ENCODE data around the gene TPCN1.

TPCN1 gene

DNA sequence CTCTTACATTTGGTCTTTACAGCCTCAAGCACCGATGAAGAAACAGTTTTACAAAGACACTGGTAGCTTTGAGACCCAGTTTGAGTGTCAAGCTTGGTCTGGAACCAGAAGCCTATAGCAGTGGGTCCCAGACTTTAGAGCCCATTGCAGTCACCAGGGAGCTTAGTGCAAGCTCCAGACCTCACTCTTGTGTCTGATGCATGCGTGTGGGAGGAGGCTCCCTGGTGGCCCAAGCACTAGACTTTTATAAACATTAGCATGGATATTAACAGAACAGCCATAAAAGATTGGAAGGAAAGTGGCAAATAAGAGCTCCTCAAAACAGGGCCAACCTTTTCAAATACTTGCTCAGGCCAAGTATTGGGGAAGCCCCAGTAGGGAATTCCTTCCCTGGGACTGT lies 68.1 kb downstream of the TPCN1 start:
- no peak for DNase-seq

GRCh38 chr12:113290506-113290905 lies 69.2 kb downstream of the TPCN1 start:
- no peak for DNase-seq

DNA sequence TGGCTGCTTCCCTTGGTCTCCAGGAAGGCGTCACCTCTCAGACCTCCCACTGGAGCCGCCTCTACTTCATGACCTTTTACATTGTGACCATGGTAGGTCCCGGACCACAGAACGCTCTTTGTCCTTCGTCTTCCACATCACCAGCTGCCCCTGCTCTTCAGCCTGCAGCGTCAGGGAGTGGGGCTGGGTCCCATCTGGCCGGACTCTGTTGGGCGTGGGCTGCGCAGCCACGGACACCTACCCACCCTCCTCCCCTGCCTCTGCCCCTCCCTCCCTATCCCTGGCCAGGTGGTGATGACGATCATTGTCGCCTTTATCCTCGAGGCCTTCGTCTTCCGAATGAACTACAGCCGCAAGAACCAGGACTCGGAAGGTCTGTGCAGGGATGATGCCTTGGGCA lies 70.3 kb downstream of the TPCN1 start:
- no peak for DNase-seq

GRCh38 chr12:113292091-113292490 lies 70.8 kb downstream of the TPCN1 start:
- DNase-seq, result no peak

GRCh38 chr12:113292547-113292946 lies 71.3 kb downstream of the TPCN1 start:
- DNase-seq, result no peak

DNA sequence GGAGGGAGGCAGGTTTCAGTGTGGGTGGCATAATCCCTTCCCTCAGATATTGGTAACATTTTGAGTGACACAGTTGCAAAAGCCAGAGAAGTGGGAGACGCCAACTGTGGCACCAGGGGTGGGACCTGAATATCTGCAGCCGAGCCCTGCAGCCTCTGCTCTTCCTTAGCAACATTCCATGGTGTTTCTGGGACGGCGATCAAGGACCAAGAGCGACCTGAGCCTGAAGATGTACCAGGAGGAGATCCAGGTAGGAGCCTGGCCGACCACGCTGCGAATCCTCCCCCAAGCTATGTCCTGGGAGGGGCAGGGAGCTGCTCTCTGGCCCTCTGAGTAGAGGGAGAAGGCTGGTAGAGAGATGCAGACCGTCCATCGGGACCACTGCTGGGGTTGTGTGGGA lies 71.8 kb downstream of the TPCN1 start:
- no peak for DNase-seq

DNA sequence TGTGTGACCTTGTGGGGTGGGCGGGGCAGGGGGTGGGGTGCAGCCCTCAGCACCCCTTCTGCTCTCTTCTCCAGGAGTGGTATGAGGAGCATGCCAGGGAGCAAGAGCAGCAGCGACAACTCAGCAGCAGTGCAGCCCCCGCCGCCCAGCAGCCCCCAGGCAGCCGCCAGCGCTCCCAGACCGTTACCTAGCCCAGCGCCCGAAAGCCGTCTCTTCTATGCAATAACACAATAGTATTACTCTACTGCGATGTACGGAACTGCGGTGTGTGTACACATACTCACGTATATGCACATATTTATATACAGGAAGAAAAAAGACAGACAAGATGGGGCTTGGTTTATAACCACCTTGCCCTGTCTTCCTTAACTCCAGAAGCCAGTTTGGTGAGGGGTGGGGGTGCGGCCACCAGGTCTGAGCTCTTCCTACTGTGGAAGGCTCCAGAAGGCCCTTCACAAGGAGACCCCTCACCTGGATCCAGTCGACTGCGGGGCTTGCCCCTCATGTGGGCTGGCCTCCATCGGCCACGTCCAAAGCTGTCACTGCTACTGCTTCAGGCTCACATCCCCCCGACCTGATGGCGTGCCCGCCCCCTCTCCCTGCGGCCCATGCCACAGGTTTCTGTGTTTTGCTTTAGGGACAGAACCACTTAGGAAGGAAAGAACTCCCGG lies 74.8 kb downstream of the TPCN1 start:
- no peak for DNase-seq

GRCh38 chr12:113296557-113297213 lies 75.4 kb downstream of the TPCN1 start:
- DNase-seq, result no peak

GRCh38 chr12:113297214-113297587 lies 75.9 kb downstream of the TPCN1 start:
- no peak for DNase-seq

DNA sequence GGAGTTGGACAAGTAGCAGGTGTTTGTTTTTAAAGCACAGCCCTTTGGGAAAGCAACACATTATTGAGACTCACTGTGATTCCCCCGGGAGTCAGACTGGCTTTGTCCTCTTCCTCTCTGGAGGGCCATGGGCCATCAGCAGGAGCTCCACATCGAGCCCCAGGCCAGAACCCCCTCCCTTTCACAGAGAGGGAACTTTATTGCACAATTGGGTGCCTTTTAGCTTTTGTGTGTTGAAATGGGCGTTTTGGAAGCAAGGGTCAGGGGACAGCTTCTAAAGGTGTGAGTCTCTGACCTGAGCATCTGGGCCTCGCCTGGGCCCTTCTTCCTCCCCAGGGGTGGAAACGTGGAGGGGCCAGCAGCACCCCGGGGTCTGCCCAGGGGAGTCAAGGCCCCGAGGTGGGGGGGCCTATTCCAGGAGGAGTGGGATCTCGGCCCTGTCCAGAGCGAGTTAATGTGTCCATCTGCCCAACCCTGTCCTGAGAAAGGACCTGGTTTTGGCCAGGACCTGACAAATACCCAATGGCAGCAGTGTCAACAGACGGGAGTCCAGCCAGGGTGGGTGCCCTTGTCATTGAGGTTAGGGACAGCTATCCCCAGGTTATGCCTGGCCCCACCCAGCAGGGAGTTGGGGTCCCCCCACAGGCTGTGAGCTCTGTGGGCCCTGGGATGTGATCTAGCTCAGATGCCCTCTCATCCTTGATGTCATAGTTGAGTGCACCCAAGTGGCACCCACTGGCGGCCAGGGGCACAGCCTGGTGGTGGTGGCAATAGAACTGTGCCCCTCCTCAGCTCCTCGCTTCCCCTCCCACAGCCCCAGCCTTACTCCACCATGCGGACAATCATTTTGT lies 76.6 kb downstream of the TPCN1 start:
- no peak for DNase-seq

- DNase-seq, result no peak
Observed at GRCh38 chr12:113298472-113298817, 77.2 kb downstream of the TPCN1 start.

GRCh38 chr12:113298861-113299545 lies 77.7 kb downstream of the TPCN1 start:
- DNase-seq, result no peak

DNA sequence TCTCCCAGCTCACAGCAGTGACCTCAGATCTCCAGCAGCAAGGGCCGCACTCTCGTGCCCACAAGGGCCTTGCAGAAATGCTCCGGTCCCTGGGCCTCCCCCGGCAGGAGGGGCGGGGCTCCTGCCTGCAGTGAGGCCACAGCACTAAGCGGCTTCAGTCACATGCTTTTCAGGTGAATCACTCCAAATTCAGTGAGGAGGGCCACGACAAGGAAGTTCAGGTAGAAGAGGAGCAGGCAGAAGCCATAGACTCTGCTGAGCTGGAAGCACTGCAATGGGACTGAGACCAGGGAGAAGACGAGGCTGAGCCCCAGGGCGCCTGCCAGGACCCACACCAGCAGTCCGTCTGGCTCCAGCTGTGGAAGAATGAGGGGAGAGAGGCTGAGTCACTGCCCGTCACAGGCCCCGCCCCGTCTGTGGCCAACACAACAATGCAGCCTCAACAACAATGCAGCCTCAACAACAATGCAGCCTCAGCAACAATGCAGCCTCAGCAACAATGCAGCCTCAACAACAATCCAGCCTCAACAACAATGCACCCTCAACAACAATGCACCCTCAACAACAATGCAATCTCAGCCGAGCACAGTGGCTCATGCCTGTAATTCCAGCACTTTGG lies 78.5 kb downstream of the TPCN1 start:
- no peak for DNase-seq

DNA sequence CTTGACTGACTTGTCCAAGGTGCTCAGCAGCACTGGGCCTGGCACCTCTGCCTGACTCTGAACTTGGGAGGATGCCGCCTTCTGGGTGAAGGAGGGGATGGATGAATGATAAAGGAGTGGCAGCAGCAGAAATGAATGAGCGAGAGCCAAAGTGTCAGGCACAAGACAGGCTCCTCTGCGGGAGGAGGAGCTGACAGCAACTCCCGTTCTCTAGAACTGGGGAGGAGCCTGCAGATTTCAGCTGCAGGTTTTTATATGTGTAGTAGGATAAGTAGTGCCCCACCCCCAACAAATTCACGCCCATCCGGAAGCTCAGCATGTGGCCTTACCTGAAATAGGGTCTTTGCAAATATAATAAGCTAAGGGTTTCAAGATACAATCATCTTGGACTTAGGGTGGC lies 80.5 kb downstream of the TPCN1 start:
- no peak for DNase-seq

DNA sequence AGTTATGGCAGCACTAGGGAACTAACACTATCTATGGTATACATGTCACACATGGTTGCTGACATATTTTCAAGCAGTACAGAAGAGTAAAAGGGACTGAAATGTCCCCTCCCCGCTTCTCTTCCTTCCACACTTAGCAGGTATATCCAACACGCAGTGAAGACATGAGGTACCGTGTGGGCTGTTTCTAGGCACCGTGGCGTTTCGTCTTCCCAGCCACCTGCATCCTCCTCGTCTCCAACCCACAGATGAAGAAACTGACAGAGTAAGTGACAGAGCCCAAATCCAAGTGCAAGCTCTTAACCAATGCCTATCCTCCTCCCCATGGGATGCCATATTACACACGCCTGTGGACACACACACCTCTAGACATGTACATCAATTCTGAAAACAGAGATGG lies 81.2 kb downstream of the TPCN1 start:
- no peak for DNase-seq

DNA sequence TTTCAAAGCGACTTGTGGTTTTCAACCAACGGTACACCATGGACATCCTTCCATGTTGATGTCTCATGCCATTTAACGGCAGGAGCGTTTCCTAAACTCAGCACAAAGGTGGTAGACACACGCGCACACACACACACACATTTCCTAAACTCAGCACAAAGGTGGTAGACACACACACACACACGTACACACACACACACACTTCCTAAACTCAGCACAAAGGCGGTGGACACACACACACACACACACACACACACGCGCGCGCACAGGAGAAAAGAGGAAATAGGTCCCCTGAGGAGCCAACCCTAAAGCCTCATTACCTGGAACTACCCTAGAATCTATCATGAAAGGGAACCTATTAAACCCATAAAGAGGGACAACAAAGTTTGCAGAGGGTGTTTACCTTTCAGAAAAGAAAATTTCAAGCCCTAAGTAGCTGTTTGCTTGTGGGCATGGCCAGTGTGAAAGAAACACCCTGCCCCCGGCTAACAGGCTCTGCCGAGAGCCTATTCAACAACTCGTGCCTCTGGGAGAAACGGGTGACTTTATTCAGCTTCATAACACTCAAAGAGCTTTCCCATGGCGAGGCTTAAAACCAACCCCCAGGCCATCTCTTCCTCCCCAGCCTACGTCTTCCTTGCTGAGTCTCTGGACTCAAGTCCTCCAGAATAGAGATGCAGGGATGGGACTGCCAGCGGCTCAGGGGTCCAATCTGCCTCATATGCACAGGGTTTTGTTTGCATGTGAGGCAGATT lies 81.8 kb downstream of the TPCN1 start:
- peak; percentile 9 for DNase-seq

DNA sequence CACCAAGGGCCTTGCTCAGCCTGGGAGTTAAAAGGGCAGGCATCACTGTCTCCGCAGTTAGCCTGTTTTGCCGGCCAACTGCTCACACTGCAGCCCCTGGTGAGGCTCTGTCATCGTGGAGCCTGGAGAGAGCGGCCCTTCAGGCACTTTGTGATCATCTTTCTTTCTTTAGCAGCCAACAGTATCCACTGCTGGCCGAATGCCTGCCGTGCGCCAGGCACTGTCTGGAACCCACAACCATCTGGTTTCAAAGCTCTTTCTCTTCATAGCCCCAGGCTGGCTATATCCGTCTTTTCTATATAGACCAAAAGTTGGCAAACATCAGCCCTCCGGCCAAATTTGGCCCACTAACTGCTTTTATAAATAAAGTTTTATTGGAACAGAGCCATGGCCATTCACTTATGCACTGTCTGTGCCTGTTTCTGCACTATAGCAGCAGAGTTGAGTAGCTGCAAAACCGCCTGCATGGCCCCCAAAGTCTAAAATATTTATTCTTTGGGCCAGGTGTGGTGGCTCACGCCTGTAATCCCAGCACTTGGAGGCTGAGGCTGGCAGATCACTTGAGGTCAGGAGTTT lies 84.1 kb downstream of the TPCN1 start:
- no peak for DNase-seq

GRCh38 chr12:113306382-113306781 lies 85.1 kb downstream of the TPCN1 start:
- DNase-seq, result no peak

DNA sequence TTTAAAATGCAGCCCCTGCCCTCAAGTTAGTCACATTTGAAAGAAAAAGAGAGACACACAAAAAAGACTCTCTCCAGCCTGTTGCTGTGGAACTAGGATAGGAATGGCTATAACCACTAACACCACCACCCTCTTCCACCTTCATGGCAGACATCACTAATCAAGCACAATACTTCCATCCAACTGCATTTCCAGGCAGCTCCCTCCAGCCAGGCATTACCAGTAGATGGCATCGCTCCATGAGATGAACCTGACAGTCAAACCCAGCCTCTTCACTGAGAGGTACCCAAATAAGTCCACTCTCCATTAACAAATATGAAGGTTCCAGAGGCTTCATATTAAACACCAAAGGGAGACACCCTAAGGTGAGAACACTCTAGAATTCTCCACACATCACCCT lies 89.2 kb downstream of the TPCN1 start:
- DNase-seq, result no peak

DNA sequence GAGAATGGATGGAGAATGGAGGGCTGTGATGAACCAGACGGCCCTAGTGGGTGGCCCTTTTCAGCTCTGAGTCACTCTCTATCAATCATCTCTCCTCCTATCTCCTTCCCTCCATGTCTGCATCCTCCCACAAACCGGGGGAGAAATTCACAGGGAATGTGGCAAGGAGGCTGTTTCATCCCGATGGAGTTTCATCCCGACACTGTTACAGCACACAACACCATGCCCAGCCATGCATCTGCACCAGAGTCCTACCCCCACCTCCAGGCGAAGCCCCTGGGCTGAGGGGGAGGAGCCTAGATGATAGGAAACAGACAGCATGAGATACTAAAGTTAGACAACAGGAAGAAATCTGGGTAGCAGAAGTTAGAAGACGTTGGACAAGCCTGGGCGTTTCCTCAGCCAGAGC lies 92.9 kb downstream of the TPCN1 start:
- DNase-seq, result no peak

DNA sequence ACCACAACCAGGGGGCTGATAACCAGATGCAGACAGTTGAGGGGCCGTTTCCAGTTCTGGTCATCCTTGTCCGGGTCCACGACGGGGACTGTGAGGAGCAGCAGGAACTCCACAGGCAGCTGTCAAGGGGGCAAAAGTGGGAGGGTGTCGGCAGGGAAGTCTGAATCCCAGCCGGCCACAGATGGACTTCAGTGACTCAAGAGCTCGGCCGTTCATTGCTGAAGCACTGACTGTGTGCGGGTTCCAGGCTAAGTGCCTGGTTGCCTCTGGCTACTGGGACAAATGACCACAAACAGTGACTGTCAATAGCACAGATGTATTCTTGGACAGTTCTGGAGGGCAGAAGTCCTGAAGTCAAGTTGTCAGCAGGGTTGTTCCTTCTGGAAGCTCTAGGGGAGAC lies 94.1 kb downstream of the TPCN1 start:
- no peak for DNase-seq

- no peak for DNase-seq
Observed at GRCh38 chr12:113316155-113316554, 94.9 kb downstream of the TPCN1 start.

Measured in stimulated activated CD4-positive, alpha-beta T cell treated with anti-CD3 and anti-CD28 coated beads, Interleukin-4, amount 100 ng/mL, for 1 hour (primary cell).